Skin epidermis (tissue), 12 donors: ENCODE measurements around the gene MYO7B.

Source experiments
- H3K27ac ChIP-seq, 21 experiments: fragments of 200-600 bp; sonication (generic) in 11 of 21; one replicate each; pipeline ENCODE4 v1.5.0; 2020; ENCODE audit warnings: mild to moderate bottlenecking in 3 of 21, inconsistent platforms in 2 of 21, moderate library complexity in 2 of 21
- H3K4me3 ChIP-seq, 7 experiments: fragments of 200-600 bp; sonication (generic) in 2 of 7; one replicate each; pipeline ENCODE4 v1.5.0; 2020; ENCODE audit warnings: inconsistent platforms in 2 of 7, mild to moderate bottlenecking in 2 of 7, moderate library complexity in 1 of 7

The MYO7B gene

GRCh38 chr2:127619877-127620705 is 84.6 kb downstream of the MYO7B start:
- Histone ChIP-seq H3K27ac (no peak overlapping the region), H3K4me3 (no peak overlapping the region)

- Histone ChIP-seq H3K4me3 (no peak overlapping the region), H3K27ac (no peak overlapping the region)
Measured at GRCh38 chr2:127620866-127621265, 85.4 kb downstream of the MYO7B start.

GRCh38 chr2:127621981-127622431 is 86.5 kb downstream of the MYO7B start:
- Histone ChIP-seq H3K4me3 (no peak overlapping the region), H3K27ac (no peak overlapping the region)

- Histone ChIP-seq H3K4me3 (no peak overlapping the region), H3K27ac (no peak overlapping the region)
Measured at GRCh38 chr2:127622561-127623387, 87.3 kb downstream of the MYO7B start.

- Histone ChIP-seq H3K4me3 (no peak overlapping the region), H3K27ac (no peak overlapping the region)
Measured at GRCh38 chr2:127623388-127624319, 88.2 kb downstream of the MYO7B start.

- Histone ChIP-seq H3K4me3 (no peak overlapping the region), H3K27ac (no peak overlapping the region)
Measured at GRCh38 chr2:127624320-127624755, 88.9 kb downstream of the MYO7B start.

- H3K27ac ChIP-seq, result no peak overlapping the region
- no peak overlapping the region for H3K4me3 ChIP-seq
Measured at GRCh38 chr2:127624756-127625571, 89.5 kb downstream of the MYO7B start.

- no peak overlapping the region for H3K27ac ChIP-seq
- H3K4me3 ChIP-seq, result no peak overlapping the region
Measured at GRCh38 chr2:127625572-127625951, 90.1 kb downstream of the MYO7B start.

- H3K4me3 ChIP-seq, result no peak overlapping the region
- H3K27ac ChIP-seq, result no peak overlapping the region
Measured at GRCh38 chr2:127626175-127626574, 90.7 kb downstream of the MYO7B start.

GRCh38 chr2:127626917-127627739 is 91.6 kb downstream of the MYO7B start:
- no peak overlapping the region for H3K4me3 ChIP-seq
- H3K27ac ChIP-seq, result no peak overlapping the region

GRCh38 chr2:127627740-127628571 is 92.5 kb downstream of the MYO7B start:
- Histone ChIP-seq H3K27ac (no peak overlapping the region), H3K4me3 (no peak overlapping the region)

- Histone ChIP-seq H3K4me3 (no peak overlapping the region), H3K27ac (no peak overlapping the region)
Measured at GRCh38 chr2:127628767-127629614, 93.5 kb downstream of the MYO7B start.

- no peak overlapping the region for H3K4me3 ChIP-seq
- H3K27ac ChIP-seq, result no peak overlapping the region
Measured at GRCh38 chr2:127629637-127630036, 94.2 kb downstream of the MYO7B start.

GRCh38 chr2:127630096-127630863 is 94.8 kb downstream of the MYO7B start:
- Histone ChIP-seq H3K27ac (no peak overlapping the region), H3K4me3 (no peak overlapping the region)

- no peak overlapping the region for H3K4me3 ChIP-seq
- H3K27ac ChIP-seq, result no peak overlapping the region
Measured at GRCh38 chr2:127630864-127631540, 95.5 kb downstream of the MYO7B start.
